ENCODE measurements around the gene LNP1.

- TF ChIP-seq, protein P1, sequence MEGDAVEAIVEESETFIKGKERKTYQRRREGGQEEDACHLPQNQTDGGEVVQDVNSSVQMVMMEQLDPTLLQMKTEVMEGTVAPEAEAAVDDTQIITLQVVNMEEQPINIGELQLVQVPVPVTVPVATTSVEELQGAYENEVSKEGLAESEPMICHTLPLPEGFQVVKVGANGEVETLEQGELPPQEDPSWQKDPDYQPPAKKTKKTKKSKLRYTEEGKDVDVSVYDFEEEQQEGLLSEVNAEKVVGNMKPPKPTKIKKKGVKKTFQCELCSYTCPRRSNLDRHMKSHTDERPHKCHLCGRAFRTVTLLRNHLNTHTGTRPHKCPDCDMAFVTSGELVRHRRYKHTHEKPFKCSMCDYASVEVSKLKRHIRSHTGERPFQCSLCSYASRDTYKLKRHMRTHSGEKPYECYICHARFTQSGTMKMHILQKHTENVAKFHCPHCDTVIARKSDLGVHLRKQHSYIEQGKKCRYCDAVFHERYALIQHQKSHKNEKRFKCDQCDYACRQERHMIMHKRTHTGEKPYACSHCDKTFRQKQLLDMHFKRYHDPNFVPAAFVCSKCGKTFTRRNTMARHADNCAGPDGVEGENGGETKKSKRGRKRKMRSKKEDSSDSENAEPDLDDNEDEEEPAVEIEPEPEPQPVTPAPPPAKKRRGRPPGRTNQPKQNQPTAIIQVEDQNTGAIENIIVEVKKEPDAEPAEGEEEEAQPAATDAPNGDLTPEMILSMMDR (IDR thresholded peaks at IDR 0.05; ENCODE audit: insufficient read depth, low read length, poor library complexity, severe bottlenecking) = no peak
- no peak for TF ChIP-seq EZH2phosphoT487 (conservative IDR thresholded peaks at IDR 0.05; ENCODE audit: low read length)
These were observed 70.1 kb downstream of the LNP1 start for GRCh38 chr3:100471444-100471843.

All from SU-DHL-6 (cell line).